ENCODE data around the gene CABP4. TPM values are rescaled to one million over a fixed set of nuclear protein-coding genes. Genes with fewer than 3 reads are reported as not detected.

CABP4 gene
- 0.59 TPM for polyA plus RNA-seq (2012; ENCODE audit: insufficient read depth, insufficient read length, low read depth)

DNA sequence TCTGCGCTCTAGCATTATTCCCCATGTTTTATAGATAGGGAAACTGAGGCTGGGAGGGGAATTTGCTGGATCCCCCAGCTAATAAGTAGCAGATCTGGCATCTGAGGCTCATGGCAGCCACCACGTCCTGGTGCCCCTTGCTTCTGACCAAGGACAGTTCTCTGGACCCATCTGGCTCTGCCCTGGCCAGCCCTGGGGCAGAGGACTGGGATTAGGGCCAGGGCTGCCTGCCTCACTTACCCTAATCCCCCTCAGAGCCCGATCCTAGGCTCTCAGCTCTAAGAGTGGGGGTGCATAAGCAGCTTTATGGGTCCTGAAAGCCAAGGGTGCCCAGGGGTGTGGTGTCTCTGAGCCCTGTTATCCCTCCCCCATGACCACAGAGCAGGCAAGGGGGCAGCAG is at the start of gene CABP4:
TSS of gene CABP4 (plus strand) at position 301 of the 400 bp plus-strand sequence. CDS start at position 371, 70 bp downstream.
- TF ChIP-seq, protein P1, sequence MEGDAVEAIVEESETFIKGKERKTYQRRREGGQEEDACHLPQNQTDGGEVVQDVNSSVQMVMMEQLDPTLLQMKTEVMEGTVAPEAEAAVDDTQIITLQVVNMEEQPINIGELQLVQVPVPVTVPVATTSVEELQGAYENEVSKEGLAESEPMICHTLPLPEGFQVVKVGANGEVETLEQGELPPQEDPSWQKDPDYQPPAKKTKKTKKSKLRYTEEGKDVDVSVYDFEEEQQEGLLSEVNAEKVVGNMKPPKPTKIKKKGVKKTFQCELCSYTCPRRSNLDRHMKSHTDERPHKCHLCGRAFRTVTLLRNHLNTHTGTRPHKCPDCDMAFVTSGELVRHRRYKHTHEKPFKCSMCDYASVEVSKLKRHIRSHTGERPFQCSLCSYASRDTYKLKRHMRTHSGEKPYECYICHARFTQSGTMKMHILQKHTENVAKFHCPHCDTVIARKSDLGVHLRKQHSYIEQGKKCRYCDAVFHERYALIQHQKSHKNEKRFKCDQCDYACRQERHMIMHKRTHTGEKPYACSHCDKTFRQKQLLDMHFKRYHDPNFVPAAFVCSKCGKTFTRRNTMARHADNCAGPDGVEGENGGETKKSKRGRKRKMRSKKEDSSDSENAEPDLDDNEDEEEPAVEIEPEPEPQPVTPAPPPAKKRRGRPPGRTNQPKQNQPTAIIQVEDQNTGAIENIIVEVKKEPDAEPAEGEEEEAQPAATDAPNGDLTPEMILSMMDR (IDR thresholded peaks at IDR 0.05; ENCODE audit: low read depth, low read length) = no peak
- no peak within 1 kb of the TSS for H3K4me3 ChIP-seq (ENCODE audit: low read depth, low read length)
- no peaks in the 10 kb centered on the region for H3K9me3 ChIP-seq
- DNase-seq = no peak
- H3K36me3 ChIP-seq = no peaks in the 10 kb centered on the region
- no peaks in the 10 kb centered on the region for H3K27me3 ChIP-seq
- no peaks in the 10 kb centered on the region for H3K4me1 ChIP-seq

DNA sequence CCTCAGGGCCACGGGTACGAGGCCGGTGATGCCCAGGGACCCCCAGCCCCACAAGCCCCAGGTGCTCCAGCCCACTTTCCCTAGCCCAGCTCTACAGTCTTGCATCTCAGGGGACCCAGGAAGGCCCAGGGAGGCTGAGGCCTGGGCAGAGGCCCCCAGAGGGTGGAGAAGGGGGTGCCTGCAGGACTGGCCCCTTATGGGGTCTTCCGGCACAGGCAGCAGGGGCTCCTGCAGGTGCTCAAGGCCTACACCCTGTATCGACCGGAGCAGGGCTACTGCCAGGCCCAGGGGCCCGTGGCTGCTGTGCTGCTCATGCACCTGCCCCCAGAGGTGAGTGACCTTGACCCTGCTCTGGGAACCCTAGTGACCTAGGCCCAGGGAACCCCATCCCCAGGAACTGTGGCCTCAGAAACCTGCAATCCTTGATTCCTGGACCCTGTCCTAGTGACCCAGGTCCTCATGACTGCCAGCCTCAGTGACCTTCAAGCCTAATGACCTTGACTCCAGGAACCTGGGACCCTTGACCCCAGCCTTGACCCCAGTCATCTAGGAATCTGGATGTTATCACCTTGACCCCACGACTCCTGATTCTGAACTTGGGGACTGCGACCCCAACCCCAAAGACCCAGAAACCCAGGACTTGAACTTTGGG is 49.3 kb upstream of the CABP4 start:
- Histone ChIP-seq H3K27me3 (no peaks in the 10 kb centered on the region), H3K4me1 (peaks cover 5% of the 10 kb centered on the region; the same call in 1 of the 2 replicates), H3K9me3 (no peaks in the 10 kb centered on the region), H3K36me3 (no peaks in the 10 kb centered on the region), H3K4me3 (ENCODE audit: low read depth, low read length) (no peak overlapping the region)
- TF ChIP-seq, protein P1 (IDR thresholded peaks at IDR 0.05; ENCODE audit: low read depth, low read length) = no peak
- DNase-seq = no peak

DNA sequence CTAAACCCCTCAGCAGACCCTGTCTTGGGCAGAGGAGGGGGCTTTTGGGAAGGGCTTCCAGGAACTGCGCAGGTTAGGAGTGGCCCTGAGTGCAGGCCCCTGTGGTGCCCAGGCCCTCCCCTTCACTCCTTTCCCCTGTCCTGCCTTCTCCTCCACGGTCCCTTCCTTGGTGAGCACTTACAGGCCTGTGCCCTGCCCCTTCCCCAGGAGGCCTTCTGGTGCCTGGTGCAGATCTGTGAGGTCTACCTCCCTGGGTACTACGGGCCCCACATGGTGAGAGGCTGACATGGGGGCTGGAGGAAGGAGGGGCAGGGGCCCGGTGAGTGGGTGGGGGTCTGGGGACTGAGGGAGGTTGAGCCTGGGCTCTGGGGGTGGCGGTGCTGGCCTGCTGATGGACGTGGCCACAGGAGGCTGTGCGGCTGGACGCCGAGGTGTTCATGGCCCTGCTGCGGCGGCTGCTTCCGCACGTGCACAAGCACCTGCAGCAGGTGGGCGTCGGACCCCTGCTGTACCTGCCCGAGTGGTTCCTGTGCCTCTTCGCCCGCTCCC is 48.7 kb upstream of the CABP4 start:
- TF ChIP-seq, protein P1 (IDR thresholded peaks at IDR 0.05; ENCODE audit: low read depth, low read length) = no peak
- no peak for DNase-seq
- Histone ChIP-seq H3K4me1 (peaks cover 5% of the 10 kb centered on the region; the same call in 1 of the 2 replicates), H3K4me3 (ENCODE audit: low read depth, low read length) (no peak overlapping the region), H3K27me3 (no peaks in the 10 kb centered on the region), H3K36me3 (no peaks in the 10 kb centered on the region), H3K9me3 (no peaks in the 10 kb centered on the region)

DNA sequence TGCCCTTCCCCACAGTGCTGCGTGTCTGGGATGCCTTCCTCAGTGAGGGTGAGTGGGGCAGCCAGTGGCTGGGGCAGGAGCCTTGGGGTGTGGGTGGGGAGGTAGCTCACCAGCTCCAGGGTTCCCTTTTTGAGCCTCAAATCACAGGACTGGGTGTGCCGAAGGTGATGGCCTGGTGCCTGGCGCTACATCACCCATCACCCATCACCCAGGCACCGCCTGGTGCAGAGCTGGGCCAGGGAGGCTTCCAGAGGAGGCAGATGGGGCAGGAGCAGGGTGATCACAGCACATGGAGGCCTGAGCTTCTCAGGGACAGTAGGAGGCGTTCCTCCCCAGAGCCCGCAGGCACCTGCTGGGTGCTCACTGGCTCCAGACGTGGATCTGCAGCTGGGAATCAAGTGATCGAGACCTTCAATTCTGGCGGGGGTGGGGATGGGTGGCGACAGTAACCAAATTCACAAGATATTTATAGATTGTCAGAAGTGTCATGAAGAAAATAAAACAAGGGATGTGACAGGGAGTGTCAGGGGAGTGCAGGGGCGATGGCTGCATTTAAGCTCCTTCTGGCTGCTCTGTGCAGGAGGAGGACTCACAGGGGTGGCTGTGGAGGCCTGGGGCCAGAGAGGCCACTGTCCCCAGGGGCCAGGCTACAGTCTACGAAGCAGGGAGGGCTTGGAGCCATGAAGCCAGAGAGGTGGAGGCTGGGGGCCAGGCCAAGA is 48.0 kb upstream of the CABP4 start:
- Histone ChIP-seq H3K9me3 (no peaks in the 10 kb centered on the region), H3K36me3 (no peaks in the 10 kb centered on the region), H3K27me3 (no peaks in the 10 kb centered on the region), H3K4me1 (peaks cover 5% of the 10 kb centered on the region; the same call in 1 of the 2 replicates), H3K4me3 (ENCODE audit: low read depth, low read length) (no peak overlapping the region)
- TF ChIP-seq, protein P1 (IDR thresholded peaks at IDR 0.05; ENCODE audit: low read depth, low read length) = 0 out of 2 replicates have a peak, but pooled peaks have one; percentile 15
- DNase-seq = no peak

DNA sequence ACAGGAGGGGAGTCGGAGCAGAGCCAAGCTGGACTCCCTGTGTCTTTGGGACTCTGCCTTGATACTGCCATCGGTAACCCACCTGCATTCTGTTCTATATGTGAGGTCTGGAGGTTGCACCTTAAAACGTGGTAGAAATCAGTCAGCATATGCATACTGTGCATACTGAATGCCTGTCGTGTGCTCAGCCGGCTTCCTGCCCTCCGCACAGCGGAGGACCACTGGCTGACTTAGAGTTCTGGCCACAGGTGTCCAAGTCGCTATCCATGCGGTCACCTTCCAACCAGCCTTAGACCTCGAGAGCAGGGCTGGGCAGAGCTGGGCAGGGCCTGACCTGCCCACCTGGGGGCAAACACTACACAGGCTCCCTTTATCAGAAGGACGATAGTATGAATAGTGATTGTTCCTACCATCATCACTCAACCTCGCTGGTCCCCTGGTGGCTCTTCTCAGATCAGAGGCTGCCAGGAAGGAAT is 47.4 kb upstream of the CABP4 start:
- Histone ChIP-seq H3K27me3 (no peaks in the 10 kb centered on the region), H3K9me3 (no peaks in the 10 kb centered on the region), H3K36me3 (no peaks in the 10 kb centered on the region), H3K4me1 (peaks cover 5% of the 10 kb centered on the region; the same call in 1 of the 2 replicates), H3K4me3 (ENCODE audit: low read depth, low read length) (no peak overlapping the region)
- DNase-seq = no peak
- TF ChIP-seq, protein P1 (IDR thresholded peaks at IDR 0.05; ENCODE audit: low read depth, low read length) = no peak

Data from BE2C (cell line).